NCI-H1048 (cell line): Measurements from ENCODE around the gene AQP7.
"Not testable (repeated sequence)": the region's sequence is repeated elsewhere in the genome, so short reads cannot be mapped to it uniquely, and the experiment has no call there.

Experiments
- DNase-seq: peaks from one replicate; lab custom pipeline; 2025; lab: John Stamatoyannopoulos, UW

Gene AQP7

GRCh38 chr9:33374634-33375237, 27.6 kb downstream of the AQP7 start:
- DNase-seq: peak; percentile 23

GRCh38 chr9:33374190-33374589, 28.2 kb downstream of the AQP7 start:
- no peak for DNase-seq

- no peak for DNase-seq
Measured at GRCh38 chr9:33372900-33373299, 29.5 kb downstream of the AQP7 start.

- DNase-seq: no peak
Measured at GRCh38 chr9:33366979-33367480, 35.3 kb downstream of the AQP7 start.

- DNase-seq: not testable (repeated sequence)
Measured at GRCh38 chr9:33364814-33365213, 37.6 kb downstream of the AQP7 start.

- DNase-seq: no peak
Measured at GRCh38 chr9:33364127-33364526, 38.2 kb downstream of the AQP7 start.

GRCh38 chr9:33358641-33359040, 43.7 kb downstream of the AQP7 start:
- not testable (repeated sequence) for DNase-seq

- DNase-seq: no peak
Measured at GRCh38 chr9:33355933-33356332, 46.4 kb downstream of the AQP7 start.

- no peak for DNase-seq
Measured at GRCh38 chr9:33354651-33355211, 47.6 kb downstream of the AQP7 start.

- no peak for DNase-seq
Measured at GRCh38 chr9:33351547-33351946, 50.8 kb downstream of the AQP7 start.

- no peak for DNase-seq
Measured at GRCh38 chr9:33350310-33350709, 52.1 kb downstream of the AQP7 start.

- DNase-seq: no peak
Measured at GRCh38 chr9:33349743-33350142, 52.6 kb downstream of the AQP7 start.

- DNase-seq: no peak
Measured at GRCh38 chr9:33348998-33349397, 53.4 kb downstream of the AQP7 start.

- DNase-seq: no peak
Measured at GRCh38 chr9:33346564-33346963, 55.8 kb downstream of the AQP7 start.

GRCh38 chr9:33344145-33344544, 58.2 kb downstream of the AQP7 start:
- DNase-seq: no peak

GRCh38 chr9:33341182-33341581, 61.2 kb downstream of the AQP7 start:
- no peak for DNase-seq

- no peak for DNase-seq
Measured at GRCh38 chr9:33340186-33340585, 62.2 kb downstream of the AQP7 start.
